ENCODE measurements around the gene HDLBP. TPM values are rescaled to one million over a fixed set of nuclear protein-coding genes. Genes with fewer than 3 reads are reported as not detected.

Gene HDLBP
- total and polyA plus RNA-seq, 10 donors: 46.1 to 333 (median 244) TPM

GRCh38 chr2:241225983-241226382, 89.5 kb downstream of the HDLBP start:
- H3K4me3 ChIP-seq: no peak overlapping the region

GRCh38 chr2:241225545-241225944, 89.9 kb downstream of the HDLBP start:
- peaks cover 0 to 2% (median 0%) of the 10 kb centered on the region in 7 donors for H3K27me3 ChIP-seq (replicated peaks in 1 of 7)
- peaks cover 2 to 55% (median 43%) of the 10 kb centered on the region in 6 donors for H3K36me3 ChIP-seq
- no peaks in the 10 kb centered on the region for H3K9me3 ChIP-seq
- peaks cover 0 to 44% (median 24%) of the 10 kb centered on the region in 6 donors for H3K4me1 ChIP-seq
- peak; percentile 62 for DNase-seq
- intact Hi-C loops (cut with DNase I; ENCODE audit: low total_unique reads): no loop called here
- no peak overlapping the region for H3K27ac ChIP-seq
- 91 to 96% (median 94%) methylated on average over 14 to 16 of the region's 16 CpGs for WGBS, 5 donors
- H3K4me3 ChIP-seq: no peak overlapping the region
- TF ChIP-seq CTCF (IDR thresholded peaks at IDR 0.05 in 8 of 11, conservative IDR thresholded peaks at IDR 0.05 in 3 of 11) (no peak), POLR2A (IDR thresholded peaks at IDR 0.05) (no peak), POLR2AphosphoS5 (IDR thresholded peaks at IDR 0.05) (peak; percentile 4 to 51 (median 41))

More at GRCh38 chr2:241225983-241226382, 89.5 kb downstream of the HDLBP start:
- intact Hi-C loops (cut with DNase I; ENCODE audit: low total_unique reads): no loop called here
- WGBS, 5 donors: 92 to 95% (median 93%) methylated on average over 16 of the region's 16 CpGs
- Histone ChIP-seq H3K27me3 (replicated peaks in 1 of 7) (no peaks in the 10 kb centered on the region), H3K4me1 (peaks cover 0 to 44% (median 24%) of the 10 kb centered on the region in 6 donors), H3K9me3 (no peaks in the 10 kb centered on the region), H3K36me3 (peaks cover 3 to 59% (median 48%) of the 10 kb centered on the region in 6 donors), H3K27ac (no peak overlapping the region)
- TF ChIP-seq POLR2AphosphoS5 (IDR thresholded peaks at IDR 0.05) (peak in 2 of 3 donors; percentile 14 to 45), POLR2A (IDR thresholded peaks at IDR 0.05) (no peak), CTCF (IDR thresholded peaks at IDR 0.05 in 8 of 11, conservative IDR thresholded peaks at IDR 0.05 in 3 of 11) (no peak)
- no peak for DNase-seq

GRCh38 chr2:241224851-241225438, 90.5 kb downstream of the HDLBP start:
- Histone ChIP-seq H3K4me3 (no peak overlapping the region), H3K9me3 (no peaks in the 10 kb centered on the region), H3K36me3 (peaks cover 0 to 49% (median 37%) of the 10 kb centered on the region in 6 donors), H3K27ac (no peak overlapping the region), H3K4me1 (peaks cover 0 to 41% (median 22%) of the 10 kb centered on the region in 6 donors), H3K27me3 (replicated peaks in 1 of 7) (peaks cover 0 to 6% (median 0%) of the 10 kb centered on the region in 7 donors)
- TF ChIP-seq POLR2A (IDR thresholded peaks at IDR 0.05): no peak
- intact Hi-C loops (cut with DNase I; ENCODE audit: low total_unique reads): no loop called here
- 83 to 91% (median 85%) methylated on average over 8 of the region's 8 CpGs for WGBS, 5 donors
- peak; percentile 31 for DNase-seq

GRCh38 chr2:241224018-241224850, 91.2 kb downstream of the HDLBP start:
- TF ChIP-seq POLR2A (IDR thresholded peaks at IDR 0.05) (no peak), POLR2AphosphoS5 (IDR thresholded peaks at IDR 0.05) (peak in 2 of 3 donors; percentile 51 to 64), CTCF (IDR thresholded peaks at IDR 0.05 in 8 of 11, conservative IDR thresholded peaks at IDR 0.05 in 3 of 11) (no peak)
- H3K27me3 ChIP-seq (replicated peaks in 1 of 7): peaks cover 0 to 6% (median 0%) of the 10 kb centered on the region in 7 donors
- intact Hi-C loops (cut with DNase I; ENCODE audit: low total_unique reads): no loop called here
- no peak overlapping the region for H3K27ac ChIP-seq
- peaks cover 0 to 34% (median 19%) of the 10 kb centered on the region in 6 donors for H3K4me1 ChIP-seq
- no peak overlapping the region for H3K4me3 ChIP-seq
- peak; percentile 71 for DNase-seq
- 53 to 75% (median 59%) methylated on average over 17 to 26 of the region's 26 CpGs for WGBS, 5 donors
- H3K9me3 ChIP-seq: no peaks in the 10 kb centered on the region
- H3K36me3 ChIP-seq: peaks cover 0 to 42% (median 30%) of the 10 kb centered on the region in 6 donors

Data from spleen (tissue), 11 donors.